Ascending aorta (tissue), 2 donors: ENCODE results near the gene RIT2. TPM values are rescaled to one million over a fixed set of nuclear protein-coding genes. Genes with fewer than 3 reads are reported as not detected.

Experiments
- DNase-seq, 2 donors: peaks; one replicate each; pipeline ENCODE4 v3.0.0-alpha.2; 2019; ENCODE audit warnings: low spot score in 2 of 2
- H3K27ac ChIP-seq, 2 donors: fragments of 200-600 bp; sonication (generic); one replicate each; pipeline ENCODE4 v1.5.1; 2016 to 2017; ENCODE audit warnings: mild to moderate bottlenecking in 1 of 2
- H3K27me3 ChIP-seq: fragments of 200-600 bp; sonication (generic); one replicate; pipeline ENCODE4 v1.5.1; 2017
- H3K36me3 ChIP-seq, 2 donors: fragments of 200-600 bp; sonication (generic); one replicate each; pipeline ENCODE4 v1.5.1; 2016
- H3K4me1 ChIP-seq, 2 donors: fragments of 200-600 bp; sonication (generic); one replicate each; pipeline ENCODE4 v1.5.1; 2016 to 2017; ENCODE audit warnings: mild to moderate bottlenecking in 1 of 2
- H3K4me3 ChIP-seq, 2 donors: fragments of 200-600 bp; sonication (generic); one replicate each; pipeline ENCODE4 v1.5.1; 2016 to 2017; ENCODE audit warnings: mild to moderate bottlenecking in 1 of 2
- H3K9me3 ChIP-seq, 2 donors: fragments of 200-600 bp; sonication (generic); one replicate each; pipeline ENCODE4 v1.5.1; 2016
- intact Hi-C: fragments of 100-400 bp; cut with DNase I; formaldehyde crosslinking; loops from one replicate; pipeline ENCODE4 v1.15.1; 2023
- total RNA-seq: library from RNA; depleted of rRNA; stranded (reverse); fragments of >200 nt; gene quantifications from one replicate; pipeline ENCODE4 v1.1.0, GENCODE V29; 2016
- TF ChIP-seq, protein P1 (sequence below), 3 experiments: fragments of 200-600 bp in 2 of 3; fragments of 450-650 bp in 1 of 3; sonication (generic) in 2 of 3; IDR thresholded peaks; one replicate each; pipeline ENCODE4 v1.5.1; 2016 to 2019; ENCODE audit warnings: antibody characterized with exemption in 3 of 3, mild to moderate bottlenecking in 1 of 3, moderate library complexity in 1 of 3

Gene RIT2
- total RNA-seq, 1 donor from 2014 or later = not detected

- Histone ChIP-seq H3K9me3 (no peaks in the 10 kb centered on the region), H3K4me3 (no peak overlapping the region), H3K4me1 (no peaks in the 10 kb centered on the region), H3K36me3 (no peaks in the 10 kb centered on the region), H3K27ac (no peak overlapping the region), H3K27me3 (no peaks in the 10 kb centered on the region)
- TF ChIP-seq, protein P1, sequence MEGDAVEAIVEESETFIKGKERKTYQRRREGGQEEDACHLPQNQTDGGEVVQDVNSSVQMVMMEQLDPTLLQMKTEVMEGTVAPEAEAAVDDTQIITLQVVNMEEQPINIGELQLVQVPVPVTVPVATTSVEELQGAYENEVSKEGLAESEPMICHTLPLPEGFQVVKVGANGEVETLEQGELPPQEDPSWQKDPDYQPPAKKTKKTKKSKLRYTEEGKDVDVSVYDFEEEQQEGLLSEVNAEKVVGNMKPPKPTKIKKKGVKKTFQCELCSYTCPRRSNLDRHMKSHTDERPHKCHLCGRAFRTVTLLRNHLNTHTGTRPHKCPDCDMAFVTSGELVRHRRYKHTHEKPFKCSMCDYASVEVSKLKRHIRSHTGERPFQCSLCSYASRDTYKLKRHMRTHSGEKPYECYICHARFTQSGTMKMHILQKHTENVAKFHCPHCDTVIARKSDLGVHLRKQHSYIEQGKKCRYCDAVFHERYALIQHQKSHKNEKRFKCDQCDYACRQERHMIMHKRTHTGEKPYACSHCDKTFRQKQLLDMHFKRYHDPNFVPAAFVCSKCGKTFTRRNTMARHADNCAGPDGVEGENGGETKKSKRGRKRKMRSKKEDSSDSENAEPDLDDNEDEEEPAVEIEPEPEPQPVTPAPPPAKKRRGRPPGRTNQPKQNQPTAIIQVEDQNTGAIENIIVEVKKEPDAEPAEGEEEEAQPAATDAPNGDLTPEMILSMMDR (IDR thresholded peaks at IDR 0.05) = no peak
- DNase-seq = no peak
- intact Hi-C loops = no loop called here
Observed at GRCh38 chr18:42771936-42772335, 343.5 kb downstream of the RIT2 start.

GRCh38 chr18:42765302-42765701, 350.2 kb downstream of the RIT2 start:
- DNase-seq = no peak
- H3K27ac ChIP-seq = no peak overlapping the region
- H3K27me3 ChIP-seq = no peaks in the 10 kb centered on the region
- intact Hi-C loops = no loop called here
- no peaks in the 10 kb centered on the region for H3K36me3 ChIP-seq
- no peaks in the 10 kb centered on the region for H3K9me3 ChIP-seq
- H3K4me1 ChIP-seq = no peaks in the 10 kb centered on the region
- TF ChIP-seq, protein P1 (IDR thresholded peaks at IDR 0.05) = no peak
- H3K4me3 ChIP-seq = no peak overlapping the region

DNA sequence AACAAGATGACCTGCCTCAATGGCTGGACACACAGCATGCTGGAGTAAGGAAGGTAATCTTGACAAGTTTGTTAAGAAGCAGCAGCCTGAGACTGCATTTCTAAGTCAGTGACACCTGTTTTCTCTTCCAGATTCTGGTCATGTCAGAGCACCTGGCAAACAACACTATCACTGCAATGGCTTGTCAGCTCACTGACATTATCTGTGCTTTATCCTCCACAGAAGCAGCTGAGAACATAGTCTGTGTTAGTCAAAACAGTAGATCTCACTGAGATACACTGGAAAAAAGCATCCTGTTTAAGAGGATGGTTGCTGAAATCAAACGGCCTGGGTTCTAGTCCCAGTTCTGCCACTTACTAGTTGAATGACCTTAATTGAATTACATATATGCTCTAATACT, 355.2 kb downstream of the RIT2 start:
- Histone ChIP-seq H3K4me1 (no peaks in the 10 kb centered on the region), H3K27ac (no peak overlapping the region), H3K9me3 (no peaks in the 10 kb centered on the region), H3K36me3 (no peaks in the 10 kb centered on the region), H3K27me3 (no peaks in the 10 kb centered on the region), H3K4me3 (no peak overlapping the region)
- no peak for DNase-seq
- intact Hi-C loops = no loop called here
- TF ChIP-seq, protein P1 (IDR thresholded peaks at IDR 0.05) = no peak

DNA sequence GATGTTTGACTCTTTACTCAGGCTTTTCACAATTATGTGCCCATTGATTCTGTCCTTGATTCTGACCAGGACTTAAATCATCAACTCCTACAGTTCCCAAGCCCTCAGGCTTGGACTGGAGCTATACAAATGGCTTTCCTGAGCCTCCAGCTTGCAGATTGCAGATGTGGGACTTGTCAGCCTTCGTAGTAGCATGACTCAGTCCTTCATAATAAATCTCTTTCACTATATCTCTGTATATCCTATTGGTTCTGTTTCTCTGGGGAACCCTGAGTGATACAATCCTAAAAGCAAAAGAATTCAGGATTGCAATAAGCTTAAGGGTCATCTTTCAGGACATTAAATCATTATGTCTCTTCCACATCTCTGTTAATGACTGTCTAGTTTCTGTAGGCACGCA, 356.6 kb downstream of the RIT2 start:
- intact Hi-C loops = no loop called here
- no peak for DNase-seq
- H3K9me3 ChIP-seq = no peaks in the 10 kb centered on the region
- no peak overlapping the region for H3K27ac ChIP-seq
- TF ChIP-seq, protein P1 (IDR thresholded peaks at IDR 0.05) = no peak
- H3K27me3 ChIP-seq = no peaks in the 10 kb centered on the region
- no peaks in the 10 kb centered on the region for H3K36me3 ChIP-seq
- no peaks in the 10 kb centered on the region for H3K4me1 ChIP-seq
- H3K4me3 ChIP-seq = no peak overlapping the region

GRCh38 chr18:42756214-42756613, 359.3 kb downstream of the RIT2 start:
- intact Hi-C loops = no loop called here

More at GRCh38 chr18:42756214-42756613, 359.3 kb downstream of the RIT2 start:
- Histone ChIP-seq H3K27me3 (no peaks in the 10 kb centered on the region), H3K27ac (no peak overlapping the region), H3K36me3 (no peaks in the 10 kb centered on the region), H3K9me3 (no peaks in the 10 kb centered on the region), H3K4me1 (no peaks in the 10 kb centered on the region), H3K4me3 (no peak overlapping the region)
- no peak for DNase-seq
- TF ChIP-seq, protein P1 (IDR thresholded peaks at IDR 0.05) = no peak
